Endothelial cell of hepatic sinusoid (primary cell): Measurements from ENCODE around the gene PRPF40B.

Experiments used
- in situ Hi-C: cut with HindIII; loops from 2 replicates; pipeline ENCODE4 v1.10.0; 2017; ENCODE audit warnings: low sequenced_read_pairs

The PRPF40B gene

GRCh38 chr12:49609059-49609874 is 14.1 kb upstream of the PRPF40B start:
- in situ Hi-C loops: no loop called here

GRCh38 chr12:49609875-49610154 is 13.5 kb upstream of the PRPF40B start:
- in situ Hi-C loops: loop anchor here (10.0 kb wide), 1 partner anchor 45 kb away; the partner anchor contains the start of gene MCRS1

GRCh38 chr12:49610785-49611184 is 12.6 kb upstream of the PRPF40B start:
- in situ Hi-C loops: loop anchor here (10.0 kb wide), 1 partner anchor 46 kb away; the partner anchor contains the start of gene MCRS1

GRCh38 chr12:49612210-49612609 is 11.2 kb upstream of the PRPF40B start:
- in situ Hi-C loops: loop anchor here (10.0 kb wide), 1 partner anchor 47 kb away; the partner anchor contains the start of gene MCRS1

- in situ Hi-C loops: loop anchor here (10.0 kb wide), 1 partner anchor 51 kb away; the partner anchor contains the start of gene MCRS1
These were observed 7.6 kb upstream of the PRPF40B start for GRCh38 chr12:49615725-49616124.

GRCh38 chr12:49616533-49617219 is 6.7 kb upstream of the PRPF40B start:
- in situ Hi-C loops: loop anchor here (10.0 kb wide), 1 partner anchor 52 kb away; the partner anchor contains the start of gene MCRS1

- in situ Hi-C loops: loop anchor here (10.0 kb wide), 1 partner anchor 54 kb away; the partner anchor contains the start of gene MCRS1
These were observed 4.8 kb upstream of the PRPF40B start for GRCh38 chr12:49618576-49618975.

GRCh38 chr12:49619286-49619685 is 4.1 kb upstream of the PRPF40B start:
- in situ Hi-C loops: loop anchor here (10.0 kb wide), 1 partner anchor 54 kb away; the partner anchor contains the start of gene MCRS1

GRCh38 chr12:49621651-49622500 is 1.5 kb upstream of the PRPF40B start:
- in situ Hi-C loops: no loop called here

- in situ Hi-C loops: no loop called here
These were observed 740 bp upstream of the PRPF40B start for GRCh38 chr12:49622501-49623141.

GRCh38 chr12:49624921-49625577 is 1.7 kb downstream of the PRPF40B start:
- in situ Hi-C loops: no loop called here

GRCh38 chr12:49626169-49626835 is 2.9 kb downstream of the PRPF40B start:
- in situ Hi-C loops: no loop called here

- in situ Hi-C loops: no loop called here
These were observed 3.5 kb downstream of the PRPF40B start for GRCh38 chr12:49626836-49627235.

GRCh38 chr12:49627752-49628360 is 4.5 kb downstream of the PRPF40B start:
- in situ Hi-C loops: no loop called here

- in situ Hi-C loops: no loop called here
These were observed 8.1 kb downstream of the PRPF40B start for GRCh38 chr12:49631336-49631907.

- in situ Hi-C loops: no loop called here
These were observed 9.0 kb downstream of the PRPF40B start for GRCh38 chr12:49632401-49632800.

- in situ Hi-C loops: no loop called here
These were observed 9.8 kb downstream of the PRPF40B start for GRCh38 chr12:49632986-49633702.
